Body of pancreas (tissue), 4 donors: ENCODE data around the gene NBAS.

ENCODE experiments used
- POLR2A ChIP-seq, 3 donors: fragments of 450-650 bp; IDR thresholded peaks; one replicate each; pipeline ENCODE4 v1.6.1; 2016; ENCODE audit warnings: antibody characterized with exemption in 3 of 3, mild to moderate bottlenecking in 2 of 3
- TF ChIP-seq, protein P1 (sequence below), 7 experiments: fragments of 450-650 bp in 4 of 7; fragments of 200-600 bp in 3 of 7; sonication (generic) in 3 of 7; IDR thresholded peaks; one replicate each; pipeline ENCODE4 v1.5.1; 2016 to 2019; ENCODE audit warnings: antibody characterized with exemption in 7 of 7

DNA sequence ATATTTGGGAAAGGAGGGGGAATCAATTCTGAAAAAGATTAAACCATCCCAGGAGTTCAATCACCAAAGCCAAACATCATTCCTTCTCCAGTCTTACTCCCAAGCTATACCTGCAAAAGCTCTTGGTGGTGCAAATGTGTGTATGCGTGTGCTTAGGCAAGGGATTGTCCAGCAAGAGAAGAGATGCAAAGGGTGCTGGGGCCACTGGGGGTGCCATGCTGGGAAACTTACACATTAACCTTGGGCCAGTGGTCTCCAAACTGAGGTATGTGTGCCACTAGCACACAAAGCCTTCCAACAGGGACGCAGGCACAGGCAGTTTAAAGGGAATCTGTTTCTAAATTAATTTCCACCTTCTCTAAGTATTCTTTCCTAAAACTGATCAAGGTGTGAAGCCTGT lies 307.9 kb downstream of the NBAS start:
- TF ChIP-seq, protein P1, sequence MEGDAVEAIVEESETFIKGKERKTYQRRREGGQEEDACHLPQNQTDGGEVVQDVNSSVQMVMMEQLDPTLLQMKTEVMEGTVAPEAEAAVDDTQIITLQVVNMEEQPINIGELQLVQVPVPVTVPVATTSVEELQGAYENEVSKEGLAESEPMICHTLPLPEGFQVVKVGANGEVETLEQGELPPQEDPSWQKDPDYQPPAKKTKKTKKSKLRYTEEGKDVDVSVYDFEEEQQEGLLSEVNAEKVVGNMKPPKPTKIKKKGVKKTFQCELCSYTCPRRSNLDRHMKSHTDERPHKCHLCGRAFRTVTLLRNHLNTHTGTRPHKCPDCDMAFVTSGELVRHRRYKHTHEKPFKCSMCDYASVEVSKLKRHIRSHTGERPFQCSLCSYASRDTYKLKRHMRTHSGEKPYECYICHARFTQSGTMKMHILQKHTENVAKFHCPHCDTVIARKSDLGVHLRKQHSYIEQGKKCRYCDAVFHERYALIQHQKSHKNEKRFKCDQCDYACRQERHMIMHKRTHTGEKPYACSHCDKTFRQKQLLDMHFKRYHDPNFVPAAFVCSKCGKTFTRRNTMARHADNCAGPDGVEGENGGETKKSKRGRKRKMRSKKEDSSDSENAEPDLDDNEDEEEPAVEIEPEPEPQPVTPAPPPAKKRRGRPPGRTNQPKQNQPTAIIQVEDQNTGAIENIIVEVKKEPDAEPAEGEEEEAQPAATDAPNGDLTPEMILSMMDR (IDR thresholded peaks at IDR 0.05) = no peak
- no peak for TF ChIP-seq POLR2A (IDR thresholded peaks at IDR 0.05)
